Measurements from ENCODE around the gene RNF11.

DNA sequence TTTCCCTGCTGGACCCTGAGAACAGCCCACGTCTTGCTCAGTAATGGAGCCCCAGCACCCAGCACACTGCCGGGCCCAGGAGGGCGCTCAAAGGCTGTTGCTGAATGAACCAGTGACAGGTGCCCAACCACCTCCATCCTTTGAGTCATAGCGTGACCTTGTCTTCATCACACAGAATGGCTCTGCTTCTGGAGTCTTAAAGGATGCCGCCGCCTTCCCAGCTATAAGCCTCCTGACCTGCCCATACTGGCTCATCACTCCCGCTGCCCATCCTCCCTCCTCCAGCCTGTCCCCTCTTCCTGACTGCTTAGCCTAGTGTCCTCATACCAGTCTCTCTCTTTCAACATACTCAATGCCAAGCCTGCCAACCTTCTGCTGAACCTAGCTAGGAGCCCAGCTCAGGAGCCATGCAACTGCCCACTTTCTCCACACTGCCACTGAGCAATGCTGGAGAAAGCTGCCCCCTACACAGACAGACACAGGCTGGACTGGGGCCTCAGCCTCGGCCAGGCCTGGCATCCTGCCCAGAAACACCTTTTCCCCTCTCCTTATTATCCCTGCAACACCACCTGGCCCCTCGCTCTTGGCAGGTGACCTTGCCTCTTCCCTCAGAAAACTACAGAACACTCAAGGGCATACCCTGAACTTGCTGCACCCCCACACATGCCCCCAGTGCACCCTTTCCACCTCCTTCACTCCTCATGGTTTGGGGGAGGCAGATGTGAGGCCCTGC is 80.2 kb downstream of the RNF11 start:
- TF ChIP-seq, protein P1, sequence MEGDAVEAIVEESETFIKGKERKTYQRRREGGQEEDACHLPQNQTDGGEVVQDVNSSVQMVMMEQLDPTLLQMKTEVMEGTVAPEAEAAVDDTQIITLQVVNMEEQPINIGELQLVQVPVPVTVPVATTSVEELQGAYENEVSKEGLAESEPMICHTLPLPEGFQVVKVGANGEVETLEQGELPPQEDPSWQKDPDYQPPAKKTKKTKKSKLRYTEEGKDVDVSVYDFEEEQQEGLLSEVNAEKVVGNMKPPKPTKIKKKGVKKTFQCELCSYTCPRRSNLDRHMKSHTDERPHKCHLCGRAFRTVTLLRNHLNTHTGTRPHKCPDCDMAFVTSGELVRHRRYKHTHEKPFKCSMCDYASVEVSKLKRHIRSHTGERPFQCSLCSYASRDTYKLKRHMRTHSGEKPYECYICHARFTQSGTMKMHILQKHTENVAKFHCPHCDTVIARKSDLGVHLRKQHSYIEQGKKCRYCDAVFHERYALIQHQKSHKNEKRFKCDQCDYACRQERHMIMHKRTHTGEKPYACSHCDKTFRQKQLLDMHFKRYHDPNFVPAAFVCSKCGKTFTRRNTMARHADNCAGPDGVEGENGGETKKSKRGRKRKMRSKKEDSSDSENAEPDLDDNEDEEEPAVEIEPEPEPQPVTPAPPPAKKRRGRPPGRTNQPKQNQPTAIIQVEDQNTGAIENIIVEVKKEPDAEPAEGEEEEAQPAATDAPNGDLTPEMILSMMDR (IDR thresholded peaks at IDR 0.05; ENCODE audit: insufficient read depth, low read length): no peak
- no peak for TF ChIP-seq POLR2AphosphoS5 (IDR thresholded peaks at IDR 0.05; ENCODE audit: low read depth)

Measured in HL-60 (cell line).